ENCODE results near the gene CD34.
"Not testable (repeated sequence)": the region's sequence is repeated elsewhere in the genome, so short reads cannot be mapped to it uniquely, and the experiment has no call there.

Gene CD34

DNA sequence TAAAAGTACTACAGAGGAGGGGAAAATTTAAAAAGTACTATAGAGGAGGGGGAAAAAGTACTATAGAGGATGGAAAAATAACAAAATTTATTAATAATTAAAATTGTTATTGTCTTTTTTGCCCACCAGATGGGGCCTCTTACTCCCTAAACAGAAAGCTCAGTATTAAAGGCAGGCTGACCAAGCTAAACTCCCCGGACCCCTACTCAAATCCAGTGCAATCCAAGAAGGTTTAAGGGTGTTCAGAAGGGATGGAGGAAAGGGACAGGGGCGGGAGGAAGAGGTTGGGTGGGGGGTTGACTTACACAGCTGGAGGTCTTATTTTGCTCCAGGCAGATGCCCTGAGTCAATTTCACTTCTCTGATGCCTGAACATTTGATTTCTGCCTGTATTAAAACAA is 13.7 kb downstream of the CD34 start:
- no peak for DNase-seq

DNA sequence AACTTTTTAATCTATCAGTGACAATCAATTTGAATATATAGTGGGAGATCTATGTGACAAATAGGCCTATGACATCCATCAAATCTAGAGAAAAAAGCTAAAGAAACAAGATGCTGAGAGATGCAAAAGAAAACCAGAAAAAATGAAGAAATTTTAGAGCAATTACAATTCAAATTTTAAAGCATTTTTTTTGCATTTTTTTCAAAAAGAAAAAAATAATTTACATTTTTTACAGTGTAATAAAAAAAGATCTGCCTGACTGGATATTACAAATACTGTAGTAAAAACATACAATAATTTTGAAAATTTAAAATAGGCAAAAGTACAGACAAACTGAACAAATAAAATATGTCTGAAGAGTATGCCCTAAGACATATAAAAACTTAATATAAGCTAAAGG is 14.4 kb downstream of the CD34 start:
- no peak for DNase-seq

DNA sequence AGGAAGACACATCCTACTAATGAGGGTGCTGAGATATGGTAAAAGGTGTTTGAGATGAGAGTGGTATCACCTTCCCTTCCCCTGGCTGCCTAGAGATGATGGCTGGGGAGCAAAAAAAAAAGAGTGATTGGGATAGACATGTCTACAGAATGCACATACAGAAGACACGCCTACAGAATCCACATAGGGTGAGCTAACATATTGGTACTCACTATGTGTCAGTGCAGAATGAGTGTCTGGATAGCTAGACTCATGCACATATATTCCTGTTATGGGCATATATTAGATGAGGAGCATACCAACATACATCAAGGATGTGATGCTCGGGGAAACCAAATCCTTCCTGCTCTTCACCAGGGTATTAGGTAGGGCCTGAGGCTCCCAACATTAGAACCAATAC is 16.2 kb downstream of the CD34 start:
- DNase-seq = no peak

DNA sequence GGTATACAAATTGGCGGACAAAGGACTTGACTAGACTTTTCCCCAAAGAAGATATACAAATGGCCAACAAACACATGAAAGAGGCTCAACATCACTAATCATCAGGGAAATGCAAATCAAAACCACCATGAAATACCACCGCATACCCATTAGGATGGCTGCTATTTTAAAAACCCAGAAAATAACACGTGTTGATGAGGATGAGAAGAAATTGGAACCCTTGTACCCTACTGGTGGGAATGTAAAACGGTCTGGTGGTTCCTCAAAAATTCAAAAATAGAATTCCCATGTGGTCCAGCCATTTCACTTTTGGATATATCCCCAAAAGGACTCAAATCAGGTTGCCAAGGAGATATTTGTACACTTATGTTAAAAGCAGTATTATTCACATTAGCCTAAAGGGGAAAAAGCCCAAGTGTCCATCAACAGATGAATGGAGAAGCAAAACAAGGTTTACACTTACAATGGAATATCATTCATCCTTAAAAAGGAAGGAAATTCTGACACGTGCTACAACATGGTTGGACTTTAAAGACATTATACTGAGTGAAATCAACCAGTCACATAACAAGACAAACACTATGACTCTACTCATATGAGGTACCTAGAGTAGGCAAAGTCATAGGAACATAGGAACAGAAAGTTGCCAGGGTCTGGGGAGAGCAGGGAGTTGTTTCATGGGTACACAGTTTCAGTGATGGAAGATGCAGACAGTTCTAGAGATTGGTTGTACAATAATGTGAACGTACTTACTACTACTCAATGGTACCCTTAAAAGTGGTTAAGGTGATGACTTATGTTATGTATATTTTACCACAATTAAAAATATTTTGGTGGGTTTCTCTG is 17.0 kb downstream of the CD34 start:
- DNase-seq = no peak

DNA sequence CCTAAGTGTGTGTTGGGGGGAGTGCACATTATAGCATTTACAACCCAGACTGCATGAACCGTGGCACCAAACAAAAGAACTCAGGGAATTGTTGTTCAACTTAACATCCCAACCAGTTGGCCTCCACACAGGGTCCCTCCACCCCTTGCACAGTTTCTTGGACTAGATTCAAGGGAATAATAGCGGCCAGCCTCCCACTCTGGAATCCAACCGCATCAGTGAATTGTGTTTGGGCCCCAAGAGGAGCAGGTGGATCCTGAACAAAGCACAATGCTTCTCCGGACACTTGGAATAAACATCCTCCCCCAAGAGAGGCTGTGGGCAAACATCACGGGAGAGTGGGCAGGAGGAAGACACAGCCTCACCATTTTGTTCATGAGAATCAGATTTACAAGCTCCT is 18.2 kb downstream of the CD34 start:
- no peak for DNase-seq

DNA sequence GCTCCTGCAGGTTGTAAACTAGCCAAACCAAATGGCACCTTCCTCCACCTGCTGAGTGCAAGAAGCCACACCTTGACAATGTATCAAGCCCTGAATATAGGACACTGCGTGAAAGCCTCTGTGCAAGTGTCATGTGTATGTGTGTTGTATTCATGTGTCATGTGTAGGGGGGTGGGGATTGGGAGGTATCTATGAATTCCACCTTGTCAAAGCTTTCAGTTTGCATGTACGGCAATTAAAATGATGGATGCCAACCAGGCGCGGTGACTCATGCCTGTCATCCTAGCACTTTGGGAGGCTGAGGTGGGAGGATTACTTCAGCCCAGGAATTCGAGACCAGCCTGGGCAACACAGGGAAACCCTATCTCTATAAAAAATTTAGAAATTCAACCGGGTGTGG is 19.8 kb downstream of the CD34 start:
- DNase-seq = no peak

DNA sequence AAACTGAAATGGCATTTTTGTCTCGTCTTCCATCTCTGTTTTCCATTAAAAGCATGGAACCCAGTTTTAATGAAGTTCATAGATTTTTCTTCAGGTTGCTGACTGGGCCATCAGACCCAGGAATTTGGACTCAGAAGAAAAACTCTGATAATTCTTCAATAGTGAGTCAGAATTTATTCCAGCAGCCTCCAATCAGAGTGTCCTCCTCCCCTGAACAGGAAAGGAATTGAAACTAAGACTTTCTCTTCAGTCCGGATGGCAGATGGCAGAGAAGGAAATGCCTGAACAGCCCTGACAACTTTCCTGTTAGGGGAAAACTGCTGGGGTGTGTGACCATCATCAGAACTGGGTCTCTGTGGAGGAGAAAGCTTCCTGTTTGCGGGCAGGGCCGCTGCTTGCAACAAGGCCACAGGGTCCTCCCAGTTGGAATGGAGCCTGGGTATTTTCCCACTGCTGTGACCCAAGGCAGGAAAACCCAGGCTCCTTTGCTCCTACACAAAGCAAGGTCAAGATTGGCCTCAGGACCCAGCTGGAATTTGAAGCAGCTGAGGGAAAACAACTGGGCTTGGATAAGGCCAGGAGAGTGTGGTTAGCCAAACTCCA is 20.7 kb downstream of the CD34 start:
- peak; percentile 69 for DNase-seq

DNA sequence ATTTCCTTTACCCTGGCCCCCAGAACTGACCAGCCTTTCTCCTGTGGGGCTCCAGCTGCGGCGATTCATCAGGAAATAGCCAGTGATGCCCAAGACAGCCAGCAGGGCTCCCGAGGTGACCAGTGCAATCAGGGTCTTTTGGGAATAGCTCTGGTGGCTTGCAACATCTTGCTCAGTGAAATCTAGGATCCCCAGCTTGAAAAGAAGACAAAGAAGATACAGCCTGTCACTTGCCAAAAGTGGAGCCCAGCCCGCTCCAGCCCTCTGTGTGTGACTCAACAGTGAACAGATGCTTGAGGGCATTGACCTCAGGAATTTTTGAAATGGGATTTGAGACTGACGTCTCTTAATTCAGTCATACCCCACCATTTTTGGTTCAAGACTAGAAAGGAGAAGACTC is 22.3 kb downstream of the CD34 start:
- no peak for DNase-seq

DNA sequence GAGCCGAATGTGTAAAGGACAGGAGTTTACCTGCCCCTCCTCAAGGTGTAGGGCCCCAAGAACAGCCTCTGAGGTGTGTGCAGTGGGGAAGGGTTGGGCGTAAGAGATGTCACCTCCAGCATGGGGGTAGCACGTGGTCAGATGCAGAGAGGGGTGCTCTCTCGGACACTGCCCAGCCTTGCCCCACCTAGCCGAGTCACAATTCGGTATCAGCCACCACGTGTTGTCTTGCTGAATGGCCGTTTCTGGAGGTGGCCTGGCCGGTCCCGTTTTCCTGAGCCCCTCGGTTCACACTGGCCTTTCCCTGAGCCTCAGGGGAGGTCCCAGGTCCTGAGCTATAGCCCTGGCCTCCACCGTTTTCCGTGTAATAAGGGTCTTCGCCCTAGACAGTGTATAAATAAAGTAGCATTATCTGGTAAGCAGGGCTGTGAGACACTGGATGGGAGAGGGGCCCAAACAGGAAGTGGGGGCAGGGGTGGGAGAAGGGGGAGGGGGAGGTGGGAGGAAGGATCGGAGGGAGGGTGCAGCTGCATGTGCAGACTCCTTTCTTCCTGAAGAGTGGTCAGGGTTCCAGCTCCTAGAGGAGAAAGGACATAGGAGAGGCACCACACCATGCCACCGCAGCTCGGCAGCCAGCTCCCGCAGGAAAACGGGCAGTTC is 23.3 kb downstream of the CD34 start:
- DNase-seq = no peak

DNA sequence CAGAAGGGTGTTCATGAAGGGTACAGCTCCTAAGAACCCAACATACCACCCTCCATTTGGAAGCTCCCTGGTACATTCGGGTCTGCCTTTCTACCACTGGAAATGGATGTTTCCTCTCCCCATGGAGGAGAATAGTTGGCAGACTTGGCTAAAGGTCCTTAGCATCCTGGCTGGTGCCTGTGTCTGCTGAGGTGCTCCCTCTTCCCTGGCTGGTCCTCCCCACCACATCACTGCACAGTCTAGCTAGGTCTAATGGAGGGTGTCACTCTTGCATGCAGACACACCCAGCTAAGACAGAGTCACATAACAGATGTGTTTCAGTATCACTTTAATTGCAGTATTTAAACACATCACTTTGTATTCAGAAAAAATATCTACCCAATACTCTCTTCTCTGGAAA is 24.7 kb downstream of the CD34 start:
- DNase-seq = no peak

DNA sequence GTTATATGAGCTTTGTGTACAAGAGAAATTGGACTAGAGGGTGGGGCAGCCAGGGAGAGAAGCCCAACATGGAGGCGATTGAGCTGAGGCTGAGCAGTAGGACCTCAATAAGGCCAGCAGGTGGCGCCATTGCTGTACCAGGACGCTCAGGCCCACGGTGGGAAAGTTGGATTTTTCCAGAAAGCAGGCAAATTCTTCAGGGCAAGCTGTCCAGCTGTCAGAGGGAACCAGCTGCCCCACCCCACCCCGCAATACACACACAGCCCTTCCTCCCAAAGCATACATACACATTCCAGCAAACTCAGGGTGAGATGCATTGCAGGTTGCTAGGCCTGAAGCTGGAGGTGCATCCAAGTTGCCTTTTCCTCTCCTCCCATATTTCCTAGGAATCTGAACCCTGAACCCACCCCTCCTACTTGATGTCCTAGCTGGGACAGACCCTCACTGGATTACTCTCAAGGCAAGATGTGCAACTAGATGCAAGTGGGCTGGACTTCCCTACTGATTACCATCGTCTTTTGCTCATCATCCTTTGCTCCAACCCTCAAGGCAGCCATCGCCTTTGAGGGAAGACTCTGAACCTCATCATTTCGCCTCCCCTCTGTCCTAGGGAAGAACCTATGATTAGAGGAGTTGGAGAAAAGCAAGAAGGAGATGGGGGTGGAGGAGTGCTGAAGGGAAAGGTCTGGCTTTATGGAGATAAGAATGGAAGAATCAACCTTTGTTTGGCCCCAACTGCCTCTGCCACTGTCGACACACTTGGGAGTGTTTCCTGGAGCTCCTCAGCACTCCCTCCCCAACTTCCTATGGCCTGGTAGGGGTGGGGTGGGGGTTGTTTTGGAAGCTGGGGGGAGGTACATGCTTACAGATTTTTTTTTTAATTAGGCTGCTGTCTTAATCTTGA is 25.5 kb downstream of the CD34 start:
- peak; percentile 90 for DNase-seq

DNA sequence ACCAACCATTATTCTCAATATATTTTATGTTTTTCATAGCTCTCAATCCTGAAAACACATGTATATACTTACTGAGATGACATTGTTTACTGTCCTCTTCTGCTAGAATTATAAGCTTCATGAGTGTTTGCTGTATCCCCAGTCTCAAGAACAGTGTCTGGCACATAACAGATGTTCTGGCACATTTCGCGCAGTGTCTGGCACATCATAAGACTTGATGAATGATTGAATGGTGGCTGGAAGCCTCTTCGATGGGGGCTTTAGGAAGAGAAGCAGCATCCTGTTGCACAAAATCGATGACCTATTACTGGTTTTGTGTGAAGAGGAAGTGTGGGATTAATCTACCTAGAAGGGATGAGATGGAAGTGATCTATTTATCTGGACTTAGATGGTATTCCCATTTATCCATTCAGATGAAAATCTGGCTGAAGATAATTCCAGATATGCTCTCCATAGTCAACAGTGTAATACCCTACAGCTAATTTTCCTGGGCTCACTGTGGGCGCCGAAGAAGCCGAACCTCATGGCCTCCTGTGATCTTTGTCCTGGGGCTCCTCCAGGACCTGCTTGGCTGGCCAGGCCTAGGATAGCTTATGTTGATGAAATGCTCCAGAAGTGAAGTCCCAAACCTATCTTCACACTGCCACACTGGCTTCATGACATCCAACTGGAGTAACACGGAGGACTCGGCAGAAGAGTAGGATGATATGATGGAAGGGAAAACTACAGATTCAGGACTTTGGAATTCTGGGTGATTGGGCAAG is 26.5 kb downstream of the CD34 start:
- DNase-seq = no peak

DNA sequence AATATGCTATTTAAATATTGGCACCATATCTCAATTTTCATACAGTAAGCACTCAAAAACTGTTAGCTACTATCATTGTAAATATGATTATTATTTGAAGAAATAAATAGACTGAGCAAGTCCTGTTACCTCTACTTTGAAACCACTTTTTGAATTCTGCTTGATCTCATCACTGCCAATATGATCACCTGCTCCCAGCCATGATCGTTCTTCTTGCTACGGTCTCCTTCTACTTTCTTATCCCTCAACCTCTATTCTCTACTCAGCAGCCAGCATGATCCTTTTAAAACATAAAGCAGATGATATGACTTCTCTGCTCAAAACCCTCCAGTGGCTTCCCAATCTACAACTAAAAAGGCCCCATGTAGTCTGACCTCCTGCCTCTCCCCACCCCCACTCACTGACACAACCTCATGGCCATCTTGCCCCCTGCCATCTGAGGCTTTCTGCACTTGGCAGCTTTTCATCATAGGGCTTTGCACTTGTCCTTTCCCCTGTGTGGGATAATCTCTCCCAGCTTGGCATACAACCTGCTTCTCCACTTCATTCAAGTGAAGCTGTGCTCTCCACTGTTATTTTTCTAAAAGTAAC is 27.2 kb downstream of the CD34 start:
- DNase-seq = no peak

DNA sequence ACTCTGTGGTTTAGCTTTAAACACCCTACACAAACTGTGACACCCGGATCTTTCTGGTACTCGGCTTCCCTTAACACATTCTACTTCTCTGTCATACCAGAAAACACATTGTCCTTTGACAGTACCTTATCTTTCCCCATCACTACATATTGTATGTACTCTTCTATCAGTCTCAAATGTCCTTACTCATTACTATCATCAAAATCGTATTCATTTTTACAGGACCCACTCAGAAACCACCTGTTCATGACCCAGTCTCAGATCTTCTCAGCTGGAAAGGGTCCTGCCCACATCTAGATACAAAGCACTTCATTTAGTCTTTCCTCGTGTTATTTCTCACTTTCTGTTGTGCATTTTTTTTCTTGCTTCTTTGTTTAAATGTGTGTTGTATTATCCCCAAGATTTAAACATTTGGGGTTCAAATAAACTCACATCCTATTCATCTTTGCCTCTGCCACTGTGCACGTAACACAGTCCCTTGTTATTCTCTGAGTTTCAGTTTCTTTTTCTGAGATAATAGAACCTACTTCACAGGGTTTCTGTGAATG is 27.7 kb downstream of the CD34 start:
- no peak for DNase-seq

DNA sequence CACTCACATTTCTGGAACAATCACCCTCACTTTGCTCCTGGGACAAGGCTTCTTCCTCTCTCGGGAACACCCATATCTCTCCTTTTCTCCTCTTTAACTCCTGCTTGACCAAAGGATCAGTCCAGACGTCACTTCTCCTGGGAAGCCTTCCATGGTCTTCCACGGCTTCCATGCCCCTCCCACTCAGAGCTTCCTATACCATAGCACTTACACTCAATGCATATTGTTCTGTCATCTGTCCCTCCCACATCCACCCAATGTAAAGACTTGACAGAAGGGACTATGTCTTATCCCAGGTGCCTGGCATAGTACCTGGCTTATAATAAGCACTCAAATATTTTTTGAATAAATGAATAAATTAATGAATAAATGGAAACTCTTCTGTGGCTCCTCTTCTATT is 28.2 kb downstream of the CD34 start:
- no peak for DNase-seq

DNA sequence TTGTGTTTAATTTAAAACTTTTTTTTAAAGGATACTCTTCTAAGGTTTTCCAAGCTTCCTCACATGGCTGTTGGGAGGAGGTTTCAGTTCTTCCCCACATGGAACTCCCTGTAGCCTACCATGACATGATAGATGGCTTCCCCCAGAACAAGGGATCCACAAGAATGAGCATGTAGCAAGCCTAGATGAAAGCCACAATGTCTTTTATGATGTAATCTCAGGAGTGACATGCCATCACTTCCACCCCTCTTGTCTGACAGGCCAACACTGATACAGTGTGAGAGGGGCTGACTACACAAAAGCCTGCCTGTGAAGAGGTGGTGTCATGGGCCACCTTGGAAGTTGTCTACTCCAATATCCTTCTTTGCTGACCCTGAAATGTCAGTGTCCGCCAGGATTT is 32.0 kb downstream of the CD34 start:
- DNase-seq = no peak

DNA sequence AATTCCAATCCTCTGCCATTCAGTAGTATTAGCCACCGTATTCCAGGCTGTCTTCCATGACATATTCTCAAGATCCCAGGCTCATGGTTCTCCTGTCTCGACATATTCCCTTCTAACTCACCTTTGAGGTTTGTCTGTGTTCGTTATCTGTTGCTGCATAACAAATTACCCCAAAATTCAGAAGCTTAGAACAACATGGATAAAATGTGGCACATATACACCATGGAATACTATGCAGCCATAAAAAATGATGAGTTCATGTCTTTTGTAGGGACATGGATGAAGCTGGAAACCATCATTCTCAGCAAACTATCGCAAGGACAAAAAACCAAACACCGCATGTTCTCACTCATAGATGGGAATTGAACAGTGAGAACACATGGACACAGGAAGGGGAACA is 33.0 kb downstream of the CD34 start:
- DNase-seq = not testable (repeated sequence)

DNA sequence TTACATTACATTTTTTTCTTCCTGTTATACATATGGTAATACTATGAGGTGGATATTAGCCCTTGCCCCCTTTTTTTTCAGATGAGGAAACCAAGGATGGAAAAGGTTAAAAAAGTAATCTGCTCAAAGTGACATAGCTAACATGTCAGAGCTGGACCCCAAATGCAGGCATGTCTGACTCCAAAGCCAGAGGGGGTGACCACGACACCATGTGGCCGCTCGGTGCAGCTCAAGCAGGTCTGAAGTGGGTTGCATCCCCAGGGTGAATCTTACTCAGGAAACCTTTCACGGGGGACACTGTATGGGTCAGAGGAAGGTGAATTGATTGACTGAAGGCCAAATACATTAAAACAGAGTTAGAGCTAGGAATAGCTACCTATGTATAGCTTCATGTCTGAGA is 34.8 kb downstream of the CD34 start:
- DNase-seq = no peak

DNA sequence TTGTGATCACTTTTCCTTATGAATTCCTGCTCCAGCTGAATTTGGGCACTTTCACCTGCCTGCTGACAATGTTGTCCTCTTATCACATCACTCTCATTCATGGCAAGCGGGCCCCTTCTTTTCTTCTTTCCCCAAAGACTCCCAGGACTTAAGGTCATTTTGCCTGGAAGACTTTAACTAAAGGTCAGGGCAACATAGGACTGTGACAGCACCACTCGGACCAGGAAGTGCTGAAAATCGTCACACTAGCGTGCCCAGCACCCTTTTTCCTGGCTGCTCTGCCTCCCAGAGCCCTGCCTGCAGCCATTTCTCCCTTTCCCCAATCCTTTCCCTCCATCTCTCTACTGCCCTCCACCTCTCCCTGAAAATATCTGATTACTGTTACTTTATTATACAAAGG is 35.4 kb downstream of the CD34 start:
- no peak for DNase-seq

DNA sequence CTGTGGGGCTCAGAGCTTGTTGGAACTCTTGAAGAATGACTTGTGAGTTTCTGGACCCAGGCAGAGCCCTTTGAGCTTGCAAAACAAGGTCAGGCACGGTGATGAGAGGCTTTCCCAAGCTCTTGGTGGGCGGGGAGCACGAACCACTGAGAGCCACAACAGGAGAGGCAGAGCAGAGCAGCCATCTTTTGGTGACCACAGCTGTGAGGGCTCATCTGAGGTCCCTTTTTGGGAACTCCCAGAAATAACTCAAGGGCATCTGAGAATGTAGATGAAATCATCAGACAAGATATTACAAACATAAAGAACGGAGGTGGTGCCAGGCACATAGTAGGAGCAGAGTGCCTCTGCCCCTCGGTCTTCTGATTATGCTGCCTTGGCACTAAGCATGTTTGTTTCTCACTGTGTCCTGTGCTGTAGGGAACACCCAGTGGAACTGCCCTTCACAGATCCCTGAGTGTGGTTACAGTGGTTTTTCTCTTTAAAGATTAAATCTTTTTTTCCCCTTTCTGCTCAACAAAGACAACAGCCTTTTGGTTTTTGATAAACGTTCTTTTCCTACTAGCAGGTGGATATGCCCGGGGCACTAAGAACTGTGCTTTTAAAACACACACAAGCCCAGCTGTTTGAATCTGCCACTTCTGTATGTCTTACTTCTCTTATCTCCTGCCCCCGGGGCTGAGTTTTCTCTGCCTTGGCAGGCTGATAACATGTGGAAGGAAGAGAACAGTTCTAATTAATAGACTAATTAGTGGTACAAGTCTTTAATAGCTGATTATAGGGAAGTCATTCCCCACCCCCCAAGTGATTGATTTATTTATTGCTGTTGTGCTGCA is 37.7 kb downstream of the CD34 start:
- DNase-seq = no peak

DNA sequence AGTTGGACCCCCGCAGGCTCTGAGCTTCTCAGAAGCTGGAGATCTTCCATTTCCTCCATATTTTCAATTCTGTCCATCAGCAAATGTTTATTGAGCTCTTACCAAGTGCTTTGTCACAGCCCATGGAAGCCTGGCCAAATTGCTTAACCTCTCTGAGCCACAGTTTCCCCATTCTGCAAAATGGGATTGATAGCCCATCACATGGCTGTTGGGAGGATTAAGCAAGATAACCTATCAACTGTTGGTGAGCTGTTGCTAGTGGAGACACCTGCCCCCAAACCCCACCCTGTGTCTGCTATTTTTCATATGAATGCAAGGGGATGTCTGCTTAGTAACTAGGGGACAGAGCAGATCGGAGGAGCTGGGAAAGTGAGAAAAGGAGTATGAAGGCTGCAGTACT is 38.3 kb downstream of the CD34 start:
- DNase-seq = no peak
